Limb (tissue), 2 donors: ENCODE data around the gene C21orf58.
"Not testable (repeated sequence)": the region's sequence is repeated elsewhere in the genome, so short reads cannot be mapped to it uniquely, and the experiment has no call there.

Experiments
- DNase-seq, 2 donors: peaks; one replicate each; pipeline ENCODE4 v3.0.0-alpha.2; 2016; ENCODE audit errors: extremely low spot score in 2 of 2

C21orf58 gene

GRCh38 chr21:46323710-46324389 lies at the start of gene C21orf58, which contains the start of gene PCNT:
C21orf58 (minus strand) TSS chr21:46323870; CDS start chr21:46322738, 1,132 bp downstream.
PCNT (plus strand) TSS chr21:46324156; CDS start chr21:46324229, 73 bp downstream.
- peak; percentile 98 for DNase-seq

- DNase-seq = not testable (repeated sequence)
Measured at GRCh38 chr21:46372947-46373346, 49.3 kb upstream of the C21orf58 start.

GRCh38 chr21:46372014-46372485 lies 48.4 kb upstream of the C21orf58 start:
- DNase-seq = no peak

GRCh38 chr21:46371204-46372013 lies 47.7 kb upstream of the C21orf58 start:
- no peak for DNase-seq

- DNase-seq = no peak
Measured at GRCh38 chr21:46369520-46370235, 46.0 kb upstream of the C21orf58 start.

GRCh38 chr21:46368533-46369285 lies 45.0 kb upstream of the C21orf58 start:
- DNase-seq = no peak

- no peak for DNase-seq
Measured at GRCh38 chr21:46366966-46367365, 43.3 kb upstream of the C21orf58 start.

- no peak for DNase-seq
Measured at GRCh38 chr21:46366561-46366960, 42.9 kb upstream of the C21orf58 start.

GRCh38 chr21:46366091-46366490 lies 42.4 kb upstream of the C21orf58 start:
- no peak for DNase-seq

- DNase-seq = no peak
Measured at GRCh38 chr21:46363698-46364097, 40.0 kb upstream of the C21orf58 start.

GRCh38 chr21:46362946-46363345 lies 39.3 kb upstream of the C21orf58 start:
- DNase-seq = no peak

GRCh38 chr21:46361935-46362334 lies 38.3 kb upstream of the C21orf58 start:
- no peak for DNase-seq

- DNase-seq = no peak
Measured at GRCh38 chr21:46361176-46361575, 37.5 kb upstream of the C21orf58 start.

- no peak for DNase-seq
Measured at GRCh38 chr21:46357684-46358425, 34.2 kb upstream of the C21orf58 start.

GRCh38 chr21:46357335-46357604 lies 33.6 kb upstream of the C21orf58 start:
- no peak for DNase-seq

GRCh38 chr21:46356494-46357334 lies 33.0 kb upstream of the C21orf58 start:
- no peak for DNase-seq

GRCh38 chr21:46356005-46356338 lies 32.3 kb upstream of the C21orf58 start:
- DNase-seq = no peak

GRCh38 chr21:46355161-46356004 lies 31.7 kb upstream of the C21orf58 start:
- DNase-seq = no peak

- no peak for DNase-seq
Measured at GRCh38 chr21:46354518-46354917, 30.8 kb upstream of the C21orf58 start.
